Caco-2 (cell line): ENCODE data around the gene SLC32A1. TPM values are rescaled to one million over a fixed set of nuclear protein-coding genes. Genes with fewer than 3 reads are reported as not detected.

Source experiments
- BruUV-seq: library from RNA; stranded (reverse); fragments of 400-500 nt; replicated peaks from 2 replicates; lab custom pipeline; 2021; lab: Mats Ljungman, UMichigan
- CTCF ChIA-PET: fragments of 300-600 bp; sonication (Branson Sonifier 250); formaldehyde crosslinking; loops from one replicate; lab custom pipeline; 2022; ENCODE audit warnings: antibody characterized with exemption; lab: Charles Lee
- POLR2A ChIA-PET: fragments of 300-600 bp; sonication (Branson Sonifier 250); formaldehyde crosslinking; loops from one replicate; lab custom pipeline; 2022; ENCODE audit warnings: antibody characterized with exemption; lab: Charles Lee
- DNase-seq, 2 experiments: peaks; one replicate each; pipeline versions ENCODE4 v3.0.0 to v3.0.0-alpha.2; 2020 to 2022
- H3K27me3 ChIP-seq: replicated peaks from 2 replicates; pipeline ENCODE4 v1.6.0; 2011; ENCODE audit warnings: low read length; ENCODE audit not compliant: control insufficient read depth, insufficient read depth
- H3K36me3 ChIP-seq: 2 replicates; pipeline ENCODE4 v1.5.1; 2011; ENCODE audit warnings: low read length; ENCODE audit not compliant: control insufficient read depth, insufficient read depth
- H3K4me1 ChIP-seq: fragments of 250-450 bp; sonication (Bioruptor Pico); 2 replicates; pipeline ENCODE4 v1.5.1; 2020; ENCODE audit warnings: mild to moderate bottlenecking
- H3K4me3 ChIP-seq: 2 replicates; pipeline ENCODE4 v1.5.1; 2011; ENCODE audit warnings: low read depth, mild to moderate bottlenecking, control low read depth, low read length
- H3K9me3 ChIP-seq: fragments of 250-450 bp; sonication (Bioruptor Pico); 2 replicates; pipeline ENCODE4 v1.5.1; 2020; ENCODE audit warnings: mild to moderate bottlenecking, moderate library complexity
- H3K27ac Mint-ChIP-seq: one replicate; pipeline ENCODE4 v1.8.0; 2022; ENCODE audit warnings: mixed read lengths; ENCODE audit not compliant: unreplicated experiment
- H3K27me3 Mint-ChIP-seq: one replicate; pipeline ENCODE4 v1.8.0; 2022; ENCODE audit warnings: mixed read lengths; ENCODE audit not compliant: insufficient read depth, unreplicated experiment
- H3K36me3 Mint-ChIP-seq: one replicate; pipeline ENCODE4 v1.8.0; 2022; ENCODE audit warnings: mild to moderate bottlenecking, mixed read lengths; ENCODE audit not compliant: insufficient read depth, unreplicated experiment
- H3K4me1 Mint-ChIP-seq: one replicate; pipeline ENCODE4 v1.8.0; 2022; ENCODE audit warnings: low read depth, mixed read lengths; ENCODE audit not compliant: unreplicated experiment
- H3K4me3 Mint-ChIP-seq: one replicate; pipeline ENCODE4 v1.8.0; 2022; ENCODE audit warnings: mild to moderate bottlenecking, moderate library complexity, mixed read lengths; ENCODE audit not compliant: unreplicated experiment
- H3K9me3 Mint-ChIP-seq: one replicate; pipeline ENCODE4 v1.8.0; 2022; ENCODE audit warnings: mixed read lengths; ENCODE audit not compliant: unreplicated experiment
- intact Hi-C: fragments of 100-400 bp; cut with micrococcal nuclease; formaldehyde crosslinking; loops from one replicate; pipeline ENCODE4 v1.10.0; 2022; ENCODE audit not compliant: unreplicated experiment
- total RNA-seq: library from RNA; stranded (reverse); gene quantifications from 2 replicates; pipeline ENCODE4 v1.2.3, GENCODE V29; 2022
- TF ChIP-seq, protein P1 (sequence below), 2 experiments: fragments of 200-600 bp in 1 of 2; IDR thresholded peaks; 1 replicate in 1 of 2; 2 replicates in 1 of 2; pipeline versions ENCODE4 v1.5.1 to v1.8.0; 2011 to 2022; ENCODE audit warnings: antibody characterized with exemption in 1 of 2, control low read depth in 1 of 2, inconsistent platforms in 1 of 2, low read depth in 1 of 2, low read length in 1 of 2, mild to moderate bottlenecking in 1 of 2, moderate library complexity in 1 of 2; ENCODE audit not compliant: insufficient read depth in 1 of 2, severe bottlenecking in 1 of 2, unreplicated experiment in 1 of 2

SLC32A1 gene
- total RNA-seq, 1 experiment from 2014 or later: not detected

- ChIA-PET CTCF (no interaction called here), POLR2A (no interaction called here)
- Histone ChIP-seq H3K4me3 (no peak overlapping the region), H3K4me1 (no peaks in the 10 kb centered on the region), H3K27me3 (no peaks in the 10 kb centered on the region), H3K9me3 (no peaks in the 10 kb centered on the region), H3K36me3 (peaks cover 2% of the 10 kb centered on the region; the same call in 1 of the 2 replicates)
- peaks cover 12% of the 10 kb centered on the region for H3K36me3 Mint-ChIP-seq
- H3K4me1 Mint-ChIP-seq: no peaks in the 10 kb centered on the region
- no peaks in the 10 kb centered on the region for H3K9me3 Mint-ChIP-seq
- no peak overlapping the region for H3K4me3 Mint-ChIP-seq
- no peaks in the 10 kb centered on the region for H3K27me3 Mint-ChIP-seq
- DNase-seq: no peak
- BruUV-seq: no TSS peak
- no peak overlapping the region for H3K27ac Mint-ChIP-seq
- TF ChIP-seq, protein P1, sequence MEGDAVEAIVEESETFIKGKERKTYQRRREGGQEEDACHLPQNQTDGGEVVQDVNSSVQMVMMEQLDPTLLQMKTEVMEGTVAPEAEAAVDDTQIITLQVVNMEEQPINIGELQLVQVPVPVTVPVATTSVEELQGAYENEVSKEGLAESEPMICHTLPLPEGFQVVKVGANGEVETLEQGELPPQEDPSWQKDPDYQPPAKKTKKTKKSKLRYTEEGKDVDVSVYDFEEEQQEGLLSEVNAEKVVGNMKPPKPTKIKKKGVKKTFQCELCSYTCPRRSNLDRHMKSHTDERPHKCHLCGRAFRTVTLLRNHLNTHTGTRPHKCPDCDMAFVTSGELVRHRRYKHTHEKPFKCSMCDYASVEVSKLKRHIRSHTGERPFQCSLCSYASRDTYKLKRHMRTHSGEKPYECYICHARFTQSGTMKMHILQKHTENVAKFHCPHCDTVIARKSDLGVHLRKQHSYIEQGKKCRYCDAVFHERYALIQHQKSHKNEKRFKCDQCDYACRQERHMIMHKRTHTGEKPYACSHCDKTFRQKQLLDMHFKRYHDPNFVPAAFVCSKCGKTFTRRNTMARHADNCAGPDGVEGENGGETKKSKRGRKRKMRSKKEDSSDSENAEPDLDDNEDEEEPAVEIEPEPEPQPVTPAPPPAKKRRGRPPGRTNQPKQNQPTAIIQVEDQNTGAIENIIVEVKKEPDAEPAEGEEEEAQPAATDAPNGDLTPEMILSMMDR (IDR thresholded peaks at IDR 0.05; ENCODE audit: insufficient read depth in 1 of 2, low read depth in 1 of 2, low read length in 1 of 2, severe bottlenecking in 1 of 2, unreplicated experiment in 1 of 2): no peak
- intact Hi-C loops: no loop called here
Observed at GRCh38 chr20:38760978-38761377, 36.7 kb downstream of the SLC32A1 start.

GRCh38 chr20:38762174-38762573 lies 37.9 kb downstream of the SLC32A1 start:
- H3K36me3 Mint-ChIP-seq: peaks cover 12% of the 10 kb centered on the region
- POLR2A ChIA-PET: no interaction called here
- Histone ChIP-seq H3K27me3 (no peaks in the 10 kb centered on the region), H3K36me3 (0 out of 2 replicates have a peak, but pooled peaks cover 2% of the 10 kb centered on the region), H3K4me1 (no peaks in the 10 kb centered on the region), H3K4me3 (no peak overlapping the region), H3K9me3 (no peaks in the 10 kb centered on the region)
- no peaks in the 10 kb centered on the region for H3K9me3 Mint-ChIP-seq
- no TSS peak for BruUV-seq
- H3K4me1 Mint-ChIP-seq: no peaks in the 10 kb centered on the region
- TF ChIP-seq, protein P1 (IDR thresholded peaks at IDR 0.05; ENCODE audit: insufficient read depth in 1 of 2, low read depth in 1 of 2, low read length in 1 of 2, severe bottlenecking in 1 of 2, unreplicated experiment in 1 of 2): no peak
- H3K4me3 Mint-ChIP-seq: no peak overlapping the region
- H3K27ac Mint-ChIP-seq: no peak overlapping the region
- DNase-seq: no peak
- CTCF ChIA-PET: no interaction called here
- no peaks in the 10 kb centered on the region for H3K27me3 Mint-ChIP-seq
- intact Hi-C loops: no loop called here

DNA sequence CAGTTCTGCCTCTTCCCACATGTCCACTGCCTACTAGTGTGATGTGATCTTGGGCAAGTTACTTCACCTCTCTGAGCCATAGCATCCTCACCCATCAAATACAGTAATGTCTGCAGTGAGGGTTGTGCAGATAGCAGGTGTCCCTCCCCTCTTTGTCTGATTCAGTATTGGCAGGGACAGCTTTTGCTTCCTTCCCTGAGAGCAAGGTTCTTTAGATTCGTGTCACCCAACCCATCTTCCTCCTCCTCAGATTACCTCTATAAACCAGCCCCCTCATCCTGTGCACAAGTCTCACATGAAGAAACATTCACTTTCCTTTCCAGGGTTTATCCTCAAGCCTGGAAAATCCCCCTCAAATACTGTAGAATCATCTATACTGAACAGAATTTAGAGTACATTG lies 39.3 kb downstream of the SLC32A1 start:
- Mint-ChIP-seq H3K4me3 (no peak overlapping the region), H3K9me3 (no peaks in the 10 kb centered on the region), H3K36me3 (peaks cover 5% of the 10 kb centered on the region), H3K4me1 (no peaks in the 10 kb centered on the region), H3K27me3 (no peaks in the 10 kb centered on the region), H3K27ac (no peak overlapping the region)
- Histone ChIP-seq H3K4me1 (no peaks in the 10 kb centered on the region), H3K9me3 (no peaks in the 10 kb centered on the region), H3K27me3 (no peaks in the 10 kb centered on the region), H3K36me3 (0 out of 2 replicates have a peak, but pooled peaks cover 2% of the 10 kb centered on the region), H3K4me3 (no peak overlapping the region)
- no peak for DNase-seq
- CTCF ChIA-PET: interaction anchor here (0.8 kb wide), 1 partner anchor 26 kb away, joined by 3 read pairs; no protein-coding TSS in a partner anchor
- TF ChIP-seq, protein P1 (IDR thresholded peaks at IDR 0.05; ENCODE audit: insufficient read depth in 1 of 2, low read depth in 1 of 2, low read length in 1 of 2, severe bottlenecking in 1 of 2, unreplicated experiment in 1 of 2): no peak
- no TSS peak for BruUV-seq
- intact Hi-C loops: no loop called here
- POLR2A ChIA-PET: no interaction called here
